Smooth muscle cell of the coronary artery (primary cell): ENCODE results near the gene COQ7. TPM values are rescaled to one million over a fixed set of nuclear protein-coding genes. Genes with fewer than 3 reads are reported as not detected.

Experiments
- total RNA-seq: library from RNA; depleted of rRNA; stranded (reverse); fragments of >200 nt; gene quantifications from 2 replicates; pipeline ENCODE4 v1.2.3, GENCODE V29; 2014; ENCODE audit warnings: low replicate concordance

The COQ7 gene
- total RNA-seq, result 19.4 and 22.2 TPM in 2 replicates

GRCh38 chr16:19067349-19068236, at the start of gene COQ7:
Gene COQ7, plus strand, starts transcription at chr16:19067614. Its CDS starts 51 bp downstream, at chr16:19067665.

DNA sequence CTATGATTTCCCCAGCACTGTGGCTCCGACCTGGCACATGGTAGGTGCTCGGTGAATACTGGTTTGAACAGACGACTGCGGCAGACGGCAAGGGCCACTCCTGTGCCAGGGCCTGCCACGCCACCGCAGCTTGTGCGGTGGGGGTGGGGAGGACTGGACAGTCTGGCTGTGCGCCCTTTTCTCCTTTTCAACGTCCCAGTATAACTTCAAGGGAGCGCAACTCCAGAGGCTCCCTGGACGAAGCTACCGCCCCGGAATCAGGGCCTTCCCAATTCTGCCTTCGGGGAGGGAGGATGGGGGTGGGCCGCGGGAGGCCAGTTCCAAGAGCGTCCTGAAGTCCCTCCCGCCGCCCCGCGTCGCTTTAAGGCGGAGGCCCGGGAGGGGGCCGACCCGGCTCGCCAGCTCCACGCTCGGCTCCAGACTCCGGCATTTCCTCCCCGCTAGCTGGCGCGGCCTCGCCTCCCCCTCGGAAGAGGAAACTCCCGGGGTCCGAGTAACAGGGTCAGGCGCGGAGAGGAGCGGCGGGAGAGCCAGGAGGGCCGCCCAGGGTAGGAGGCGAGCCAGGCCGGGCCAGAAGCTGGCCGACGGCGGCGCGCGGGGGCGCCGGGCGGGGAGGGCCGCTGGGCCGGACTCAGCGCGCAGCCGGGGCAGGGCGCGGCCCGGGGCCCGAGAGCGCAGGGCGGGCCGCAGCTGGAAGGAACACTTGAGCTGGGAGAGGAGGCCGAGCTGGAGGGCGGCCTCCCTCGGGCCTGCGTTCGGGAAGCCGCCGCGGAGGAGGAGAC, 46.4 kb downstream of the COQ7 start, which contains the start of gene ITPRIPL2:
ITPRIPL2 (plus strand) TSS at position 388 of the 782 bp plus-strand sequence. CDS start 498 bp downstream, outside the sequence.

Other genes starting within 250 kb of the COQ7 start
- gene SMG1, start 141.2 kb upstream of the COQ7 start, total RNA-seq, result 32.2 and 41.0 TPM in 2 replicates
- gene TMC7, start 83.7 kb upstream of the COQ7 start, total RNA-seq, result 0.12 and 1.7 TPM in 2 replicates
- 27.0 and 27.1 TPM in 2 replicates for gene ITPRIPL2, start 46.4 kb downstream of the COQ7 start, total RNA-seq
- gene SYT17, start 100.6 kb downstream of the COQ7 start, total RNA-seq, result 0.12 and 0.15 TPM in 2 replicates
- gene CLEC19A, start 218.1 kb downstream of the COQ7 start, total RNA-seq, result not detected in 2 replicates